Endothelial cell (in vitro differentiated cells): Measurements from ENCODE around the gene WASHC4. TPM values are rescaled to one million over a fixed set of nuclear protein-coding genes. Genes with fewer than 3 reads are reported as not detected.

Source experiments
- DNase-seq: peaks from one replicate; pipeline ENCODE4 v3.0.0; 2021; ENCODE audit warnings: low spot score
- H3K27ac Mint-ChIP-seq: one replicate; pipeline ENCODE4 v1.8.0; 2021; ENCODE audit warnings: mixed read lengths, inconsistent platforms; ENCODE audit not compliant: unreplicated experiment
- H3K27me3 Mint-ChIP-seq: one replicate; pipeline ENCODE4 v1.8.0; 2021; ENCODE audit warnings: mild to moderate bottlenecking, moderate library complexity, mixed read lengths, inconsistent platforms; ENCODE audit not compliant: unreplicated experiment
- H3K36me3 Mint-ChIP-seq: one replicate; pipeline ENCODE4 v1.8.0; 2021; ENCODE audit warnings: mild to moderate bottlenecking, low read depth, mixed read lengths, inconsistent platforms; ENCODE audit not compliant: unreplicated experiment
- H3K4me1 Mint-ChIP-seq: one replicate; pipeline ENCODE4 v1.8.0; 2021; ENCODE audit warnings: mild to moderate bottlenecking, mixed read lengths, inconsistent platforms; ENCODE audit not compliant: unreplicated experiment
- H3K4me3 Mint-ChIP-seq: one replicate; pipeline ENCODE4 v1.8.0; 2021; ENCODE audit warnings: mild to moderate bottlenecking, mixed read lengths, inconsistent platforms; ENCODE audit not compliant: unreplicated experiment
- H3K9me3 Mint-ChIP-seq: one replicate; pipeline ENCODE4 v1.8.0; 2021; ENCODE audit warnings: mixed read lengths, inconsistent platforms; ENCODE audit not compliant: unreplicated experiment
- long read RNA-seq: library from polyadenylated mRNA; unstranded; transcript quantifications from one replicate; pipeline ENCODE4 v2.0.0, GENCODE V29; 2020; ENCODE audit not compliant: unreplicated experiment
- total RNA-seq: library from RNA; stranded (reverse); fragmentation: NEBNext Ultra II Directional; extraction: Animal tissue kit (Norgen Biotek cat#: 25700); gene quantifications from one replicate; pipeline ENCODE4 v1.2.1, GENCODE V29; 2021; ENCODE audit not compliant: unreplicated experiment
- TF ChIP-seq, protein P1 (sequence below): fragments of 200-600 bp; sonication (generic); IDR thresholded peaks from one replicate; pipeline ENCODE4 v1.5.0; 2021; ENCODE audit warnings: antibody characterized with exemption; ENCODE audit not compliant: unreplicated experiment

Gene WASHC4, protein sequence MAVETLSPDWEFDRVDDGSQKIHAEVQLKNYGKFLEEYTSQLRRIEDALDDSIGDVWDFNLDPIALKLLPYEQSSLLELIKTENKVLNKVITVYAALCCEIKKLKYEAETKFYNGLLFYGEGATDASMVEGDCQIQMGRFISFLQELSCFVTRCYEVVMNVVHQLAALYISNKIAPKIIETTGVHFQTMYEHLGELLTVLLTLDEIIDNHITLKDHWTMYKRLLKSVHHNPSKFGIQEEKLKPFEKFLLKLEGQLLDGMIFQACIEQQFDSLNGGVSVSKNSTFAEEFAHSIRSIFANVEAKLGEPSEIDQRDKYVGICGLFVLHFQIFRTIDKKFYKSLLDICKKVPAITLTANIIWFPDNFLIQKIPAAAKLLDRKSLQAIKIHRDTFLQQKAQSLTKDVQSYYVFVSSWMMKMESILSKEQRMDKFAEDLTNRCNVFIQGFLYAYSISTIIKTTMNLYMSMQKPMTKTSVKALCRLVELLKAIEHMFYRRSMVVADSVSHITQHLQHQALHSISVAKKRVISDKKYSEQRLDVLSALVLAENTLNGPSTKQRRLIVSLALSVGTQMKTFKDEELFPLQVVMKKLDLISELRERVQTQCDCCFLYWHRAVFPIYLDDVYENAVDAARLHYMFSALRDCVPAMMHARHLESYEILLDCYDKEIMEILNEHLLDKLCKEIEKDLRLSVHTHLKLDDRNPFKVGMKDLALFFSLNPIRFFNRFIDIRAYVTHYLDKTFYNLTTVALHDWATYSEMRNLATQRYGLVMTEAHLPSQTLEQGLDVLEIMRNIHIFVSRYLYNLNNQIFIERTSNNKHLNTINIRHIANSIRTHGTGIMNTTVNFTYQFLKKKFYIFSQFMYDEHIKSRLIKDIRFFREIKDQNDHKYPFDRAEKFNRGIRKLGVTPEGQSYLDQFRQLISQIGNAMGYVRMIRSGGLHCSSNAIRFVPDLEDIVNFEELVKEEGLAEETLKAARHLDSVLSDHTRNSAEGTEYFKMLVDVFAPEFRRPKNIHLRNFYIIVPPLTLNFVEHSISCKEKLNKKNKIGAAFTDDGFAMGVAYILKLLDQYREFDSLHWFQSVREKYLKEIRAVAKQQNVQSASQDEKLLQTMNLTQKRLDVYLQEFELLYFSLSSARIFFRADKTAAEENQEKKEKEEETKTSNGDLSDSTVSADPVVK
- 90.8 TPM for total RNA-seq
- long read RNA-seq, partial matches to known transcripts, result 29 of 40 reads
- long read RNA-seq, other reads (novel, unspliced or antisense), result 11 of 40 reads

- no peaks in the 10 kb centered on the region for H3K9me3 Mint-ChIP-seq
- H3K36me3 Mint-ChIP-seq, result peaks cover 14% of the 10 kb centered on the region
- peak; percentile 97 for DNase-seq
- peaks cover 12% of the 10 kb centered on the region for H3K27me3 Mint-ChIP-seq
- H3K4me1 Mint-ChIP-seq, result peaks cover 19% of the 10 kb centered on the region
- H3K27ac Mint-ChIP-seq, result peak within 1 kb of the TSS; percentile 97
- H3K4me3 Mint-ChIP-seq, result peak within 1 kb of the TSS; percentile 94
- TF ChIP-seq, protein P1, sequence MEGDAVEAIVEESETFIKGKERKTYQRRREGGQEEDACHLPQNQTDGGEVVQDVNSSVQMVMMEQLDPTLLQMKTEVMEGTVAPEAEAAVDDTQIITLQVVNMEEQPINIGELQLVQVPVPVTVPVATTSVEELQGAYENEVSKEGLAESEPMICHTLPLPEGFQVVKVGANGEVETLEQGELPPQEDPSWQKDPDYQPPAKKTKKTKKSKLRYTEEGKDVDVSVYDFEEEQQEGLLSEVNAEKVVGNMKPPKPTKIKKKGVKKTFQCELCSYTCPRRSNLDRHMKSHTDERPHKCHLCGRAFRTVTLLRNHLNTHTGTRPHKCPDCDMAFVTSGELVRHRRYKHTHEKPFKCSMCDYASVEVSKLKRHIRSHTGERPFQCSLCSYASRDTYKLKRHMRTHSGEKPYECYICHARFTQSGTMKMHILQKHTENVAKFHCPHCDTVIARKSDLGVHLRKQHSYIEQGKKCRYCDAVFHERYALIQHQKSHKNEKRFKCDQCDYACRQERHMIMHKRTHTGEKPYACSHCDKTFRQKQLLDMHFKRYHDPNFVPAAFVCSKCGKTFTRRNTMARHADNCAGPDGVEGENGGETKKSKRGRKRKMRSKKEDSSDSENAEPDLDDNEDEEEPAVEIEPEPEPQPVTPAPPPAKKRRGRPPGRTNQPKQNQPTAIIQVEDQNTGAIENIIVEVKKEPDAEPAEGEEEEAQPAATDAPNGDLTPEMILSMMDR, result no peak
Observed at GRCh38 chr12:105107494-105108371, at the start of gene WASHC4. WASHC4 (plus strand) TSS chr12:105107731; CDS start chr12:105107801, 70 bp downstream.

- DNase-seq, result no peak
- Mint-ChIP-seq H3K4me3 (no peak overlapping the region), H3K27me3 (no peaks in the 10 kb centered on the region), H3K36me3 (no peaks in the 10 kb centered on the region), H3K9me3 (no peaks in the 10 kb centered on the region), H3K27ac (no peak overlapping the region), H3K4me1 (no peaks in the 10 kb centered on the region)
- TF ChIP-seq, protein P1, result no peak
Observed at GRCh38 chr12:105060715-105061378, 46.7 kb upstream of the WASHC4 start.

DNA sequence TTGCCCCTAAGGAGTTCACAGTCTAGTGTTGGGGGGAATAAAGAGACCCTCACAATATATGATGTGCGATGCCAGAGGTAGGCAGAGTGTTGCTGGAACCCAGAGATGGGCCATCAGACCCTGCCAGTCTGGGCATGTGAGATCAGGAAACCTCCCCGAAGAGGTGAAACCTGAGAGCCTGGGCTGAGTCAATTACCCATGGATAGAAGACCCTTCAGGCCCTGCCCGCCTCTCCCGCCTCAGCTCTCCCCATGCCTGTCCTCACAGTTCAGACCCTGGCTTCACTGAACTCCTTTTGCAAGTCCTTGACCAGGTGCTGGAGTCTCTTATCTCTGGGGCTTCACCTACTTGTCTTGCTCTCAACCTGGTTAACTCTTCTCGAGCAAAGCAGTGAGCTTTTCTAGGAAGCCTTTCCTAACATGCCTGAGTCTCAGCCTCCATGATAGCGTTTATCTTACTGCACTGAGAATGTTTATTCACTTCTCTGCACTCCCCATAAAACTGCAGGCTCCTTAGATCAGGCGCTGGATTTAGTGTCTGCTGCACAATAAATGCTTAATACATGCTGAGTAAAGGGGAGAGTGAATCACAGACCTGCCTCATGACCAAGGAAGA lies 42.9 kb upstream of the WASHC4 start:
- TF ChIP-seq, protein P1, result no peak
- Mint-ChIP-seq H3K36me3 (no peaks in the 10 kb centered on the region), H3K27ac (no peak overlapping the region)

GRCh38 chr12:105067511-105068031 lies 40.0 kb upstream of the WASHC4 start:
- no peak for DNase-seq
- TF ChIP-seq, protein P1, result no peak
- no peaks in the 10 kb centered on the region for H3K9me3 Mint-ChIP-seq
- no peaks in the 10 kb centered on the region for H3K4me1 Mint-ChIP-seq
- no peak overlapping the region for H3K27ac Mint-ChIP-seq
- no peaks in the 10 kb centered on the region for H3K36me3 Mint-ChIP-seq
- no peaks in the 10 kb centered on the region for H3K27me3 Mint-ChIP-seq
- no peak overlapping the region for H3K4me3 Mint-ChIP-seq

More for the DNA sequence above, 42.9 kb upstream of the WASHC4 start:
- H3K27me3 Mint-ChIP-seq, result no peaks in the 10 kb centered on the region
- H3K4me1 Mint-ChIP-seq, result no peaks in the 10 kb centered on the region
- no peak for DNase-seq
- no peaks in the 10 kb centered on the region for H3K9me3 Mint-ChIP-seq
- H3K4me3 Mint-ChIP-seq, result no peak overlapping the region
